Activated T-cell treated with anti-CD3 and anti-CD28 coated beads for 24 hours (primary cell): ENCODE data around the gene LTB.

Experiments
- DNase-seq: peaks from one replicate; pipeline ENCODE4 v3.0.0-alpha.2; 2020; ENCODE audit warnings: low read depth

The LTB gene

DNA sequence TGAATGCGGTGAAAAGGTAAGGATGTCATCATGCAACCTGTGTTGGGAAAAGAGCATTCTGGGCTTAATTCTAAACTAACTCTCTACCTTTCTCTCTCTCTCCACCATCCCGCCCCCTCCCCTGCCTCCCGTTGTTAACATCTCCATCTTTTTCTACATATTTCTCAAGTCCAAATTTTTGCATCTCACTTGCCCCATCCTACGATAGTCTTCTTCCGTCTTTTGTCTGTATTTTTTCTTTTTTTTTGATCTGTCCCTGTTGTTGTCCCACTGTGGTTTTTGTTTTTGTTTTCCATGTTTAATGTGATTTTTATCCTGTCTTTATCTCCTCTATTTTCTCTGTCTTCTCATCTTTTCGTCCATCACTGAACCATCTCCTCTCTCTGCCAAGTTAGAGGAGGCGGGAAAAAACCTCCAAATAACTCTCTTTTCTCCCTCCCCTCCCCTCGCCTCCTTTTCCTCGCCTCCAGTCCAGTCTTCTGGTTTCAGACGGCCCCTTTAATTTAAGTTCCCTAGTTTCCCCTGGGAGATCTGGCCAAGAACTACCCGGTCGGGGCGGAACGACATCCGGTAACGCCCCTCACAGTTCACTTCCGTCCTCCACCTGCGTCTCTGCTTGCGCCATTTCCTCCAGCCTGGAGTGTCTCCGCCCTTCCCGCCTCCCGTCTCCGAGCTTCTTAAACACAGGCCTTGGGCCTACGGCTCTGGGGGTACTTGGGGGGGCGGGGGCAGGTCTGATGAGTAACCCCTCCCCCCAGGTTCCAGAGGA lies 35.1 kb downstream of the LTB start, which contains the start of gene NFKBIL1:
Gene NFKBIL1, plus strand, starts transcription at position 651 of the 769 bp plus-strand sequence. Its CDS starts 87 bp downstream, at position 738.
- peak; percentile 91 for DNase-seq

GRCh38 chr6:31546339-31546957 lies 35.8 kb downstream of the LTB start, which contains the start of gene ATP6V1G2:
Gene ATP6V1G2 (minus strand): TSS chr6:31546608. CDS start chr6:31546559, 49 bp downstream.
- DNase-seq: peak; percentile 86

- no peak for DNase-seq
Observed at GRCh38 chr6:31545291-31545690, 36.9 kb downstream of the LTB start.

- DNase-seq: no peak
Observed at GRCh38 chr6:31544676-31545075, 37.5 kb downstream of the LTB start.

DNA sequence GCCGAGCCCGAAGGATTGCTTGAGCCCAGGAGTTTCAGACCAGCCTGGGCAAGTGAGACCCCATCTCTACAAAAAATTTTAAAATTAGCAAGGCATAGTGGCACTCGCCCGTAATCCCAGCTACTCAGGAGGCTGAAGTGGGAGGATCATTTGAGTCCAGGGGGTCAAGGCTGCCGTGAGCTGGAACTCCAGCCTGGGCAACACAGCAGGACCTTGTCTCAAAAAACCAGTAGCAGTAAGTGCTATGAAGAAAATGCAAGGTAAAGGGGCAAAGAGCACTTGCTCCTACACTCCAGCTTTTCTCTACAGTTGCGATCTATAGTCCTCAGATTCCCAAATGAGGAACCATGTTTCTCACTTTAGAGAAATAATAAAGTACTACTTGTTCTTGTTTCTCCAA lies 38.6 kb downstream of the LTB start:
- DNase-seq: no peak

DNA sequence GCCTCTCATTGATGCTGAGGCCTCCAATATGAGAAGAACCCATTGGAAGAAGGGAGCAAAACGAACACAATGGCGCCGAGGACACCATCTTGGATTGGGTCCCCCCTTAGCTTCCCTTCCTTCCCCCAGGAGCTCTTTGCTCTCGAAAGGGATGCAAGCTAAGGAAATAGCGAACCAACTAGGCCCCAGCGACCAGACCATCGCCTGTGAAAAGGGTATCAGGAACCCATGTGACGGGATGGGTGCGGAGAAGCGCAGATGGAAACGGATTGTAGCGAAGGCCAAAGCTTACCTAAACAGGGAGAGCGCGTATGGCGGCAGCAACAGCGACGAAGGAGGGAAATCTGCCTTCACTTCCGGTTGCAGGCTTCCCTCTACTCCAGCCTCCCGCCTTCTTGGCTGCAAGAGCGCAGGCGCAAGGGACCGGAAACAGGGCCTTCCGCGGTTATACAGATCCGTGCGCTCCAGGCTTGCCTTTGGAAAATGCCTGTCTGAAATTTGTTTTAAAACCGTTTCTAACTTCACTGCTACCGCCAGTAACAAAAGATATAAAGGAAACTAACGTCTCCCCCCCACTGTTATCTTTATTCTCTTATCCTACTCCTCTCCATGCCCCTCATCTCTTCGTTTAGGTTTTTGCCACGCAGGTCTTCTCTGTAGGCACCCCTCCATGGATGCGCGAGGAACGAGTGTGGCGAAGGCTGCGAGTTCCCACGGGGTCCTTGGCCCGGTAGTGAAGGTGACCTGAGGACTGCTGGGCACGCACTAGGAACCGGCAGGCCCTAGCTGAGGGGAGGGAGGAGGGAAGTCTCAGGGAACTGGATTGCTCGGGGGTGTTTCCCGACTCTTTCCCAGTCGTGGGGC lies 40.3 kb downstream of the LTB start, which contains the start of gene DDX39B:
Gene DDX39B, minus strand, starts transcription at position 346 of the 864 bp plus-strand sequence. CDS start 1,471 bp downstream, outside the sequence.
- DNase-seq: peak; percentile 91

GRCh38 chr6:31541059-31541657 lies 41.1 kb downstream of the LTB start:
- DNase-seq: peak; percentile 45

DNA sequence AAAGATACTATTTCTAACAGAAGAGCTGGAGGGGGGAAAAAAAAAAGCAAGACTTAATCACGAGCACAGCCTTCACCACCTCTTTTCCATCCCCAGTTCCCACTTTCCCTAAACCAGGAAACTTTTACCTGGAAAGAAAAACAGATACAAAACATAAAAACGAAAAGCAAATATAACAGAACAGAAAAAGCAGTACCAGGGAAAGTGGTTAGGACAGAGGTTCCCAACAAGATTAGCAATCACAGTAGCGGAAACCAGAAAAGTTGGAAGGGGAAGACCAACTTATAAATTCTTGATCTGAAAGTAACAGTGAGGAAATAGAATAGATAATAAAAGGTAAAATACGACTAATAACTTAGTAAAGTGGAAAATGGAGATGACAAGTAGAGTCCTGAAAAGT lies 41.6 kb downstream of the LTB start:
- DNase-seq: no peak

DNA sequence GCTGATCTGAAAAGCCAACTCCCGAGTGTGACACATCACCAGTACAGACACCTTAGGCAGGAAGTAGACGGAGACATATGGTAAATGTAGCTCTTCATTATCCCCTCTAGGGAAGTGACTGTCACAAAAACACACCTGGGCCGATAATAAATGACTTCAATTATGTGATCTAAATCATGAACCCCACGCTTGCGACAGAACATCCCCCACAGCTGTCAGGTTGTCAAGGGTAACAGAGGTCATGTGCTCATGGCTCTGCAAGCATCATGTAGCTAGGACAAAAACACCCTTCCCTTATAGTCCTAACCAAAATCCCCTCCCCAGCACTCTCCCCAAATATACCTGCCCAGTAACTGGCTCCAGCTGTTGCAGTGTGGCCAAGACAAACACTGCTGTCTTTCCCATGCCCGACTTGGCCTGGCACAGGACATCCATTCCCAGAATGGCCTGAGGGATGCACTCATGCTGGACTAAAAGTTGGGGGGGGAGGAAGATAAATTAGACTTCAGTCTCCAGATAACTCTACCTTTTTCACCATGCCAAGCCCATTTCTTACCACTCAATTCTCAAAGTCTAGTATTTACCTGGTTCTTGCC lies 43.3 kb downstream of the LTB start:
- DNase-seq: no peak

DNA sequence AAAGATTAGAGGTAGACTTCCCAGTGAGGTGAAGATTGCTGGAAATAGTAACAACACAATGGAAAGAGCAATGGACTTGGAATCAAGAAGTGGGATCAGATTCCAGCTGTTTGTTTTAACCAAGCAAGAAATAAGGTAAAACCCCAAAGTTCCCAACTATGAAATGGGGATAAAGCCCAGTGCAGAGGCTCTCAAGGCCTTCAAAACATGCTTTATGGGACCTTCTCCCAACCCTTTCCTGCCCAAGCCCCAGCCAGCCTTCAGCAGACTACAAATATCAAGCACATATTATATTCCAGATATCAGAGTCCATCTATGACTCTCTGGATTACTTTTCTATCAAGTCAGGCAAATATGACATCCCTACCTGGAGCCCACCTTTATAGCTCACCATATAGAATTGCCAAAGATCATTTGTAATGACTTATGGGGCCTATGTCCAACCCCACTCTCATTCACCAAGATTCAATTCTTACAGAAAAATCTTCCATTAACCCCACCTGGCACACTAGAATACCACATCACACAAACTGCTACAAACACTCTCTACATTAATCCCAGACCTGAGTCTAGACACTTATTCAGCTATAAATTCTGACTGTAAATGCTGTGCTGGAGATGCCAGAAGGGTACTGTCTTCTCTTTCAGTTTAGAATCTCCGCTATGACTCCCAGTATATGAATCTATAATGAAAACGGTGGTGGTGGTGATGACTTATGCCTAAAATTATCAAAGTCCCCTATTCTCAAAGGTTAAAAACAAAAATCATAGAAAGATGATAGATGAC lies 46.5 kb downstream of the LTB start:
- DNase-seq: no peak

- DNase-seq: no peak
Observed at GRCh38 chr6:31534521-31535040, 47.6 kb downstream of the LTB start.

DNA sequence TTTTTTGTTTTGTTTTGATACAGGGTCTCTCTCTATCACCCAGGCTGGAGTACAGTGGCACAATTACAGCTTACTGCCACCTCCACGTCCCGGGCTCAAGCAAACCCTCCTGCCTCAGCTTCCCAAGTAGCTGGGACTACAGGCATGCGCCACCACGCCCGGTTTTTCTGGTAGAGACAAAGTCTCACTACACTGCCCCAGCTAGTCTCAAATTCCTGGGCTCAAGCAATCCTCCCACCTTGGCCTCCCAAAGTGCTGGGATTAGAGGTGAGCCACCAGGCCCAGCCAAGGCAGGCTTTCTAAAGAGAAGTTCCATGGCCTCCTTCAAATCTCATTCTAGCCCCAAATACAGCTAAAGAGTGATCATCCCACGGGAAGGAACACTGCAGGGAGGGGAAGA lies 48.2 kb downstream of the LTB start:
- DNase-seq: no peak

GRCh38 chr6:31533455-31533841 lies 48.8 kb downstream of the LTB start:
- no peak for DNase-seq

DNA sequence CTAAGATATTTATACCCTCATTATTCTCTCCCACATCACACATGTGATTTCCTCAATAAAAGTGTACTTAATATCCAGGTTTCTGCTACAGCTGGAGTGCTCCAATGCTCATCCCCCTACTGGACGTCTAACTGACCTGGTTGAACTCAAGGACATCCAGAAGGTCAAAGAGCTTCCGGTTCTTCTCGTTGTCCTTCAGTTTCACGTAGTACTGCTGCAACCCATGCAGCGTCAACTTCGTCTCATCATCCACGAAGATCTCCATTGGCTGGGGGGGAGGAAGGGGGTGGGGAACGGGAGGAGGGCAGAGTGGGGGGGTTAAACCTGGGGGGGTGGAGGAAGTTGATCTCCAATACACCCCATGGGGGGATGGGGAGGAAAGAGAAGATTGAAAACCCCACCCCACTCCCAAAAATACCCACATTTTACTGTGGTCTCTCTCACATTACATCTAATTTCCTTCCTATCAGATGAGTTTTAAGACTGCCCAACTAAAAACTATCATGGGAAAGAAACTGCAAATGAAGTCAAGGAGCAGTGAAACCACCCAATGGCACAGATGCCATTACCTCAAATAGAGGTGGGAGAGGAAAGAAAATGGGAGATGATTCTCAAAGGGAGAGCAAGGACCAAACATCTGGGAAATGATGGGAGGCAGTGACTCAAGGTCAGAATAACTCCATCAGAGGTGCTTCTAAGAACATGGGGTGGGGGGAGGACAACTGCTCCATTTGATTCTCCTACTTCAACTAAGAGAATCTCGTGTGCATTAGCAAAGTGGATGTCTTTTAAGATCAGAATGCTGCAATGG lies 49.4 kb downstream of the LTB start:
- no peak for DNase-seq

- no peak for DNase-seq
Observed at GRCh38 chr6:31531771-31532643, 50.2 kb downstream of the LTB start.

GRCh38 chr6:31531162-31531561 lies 51.1 kb downstream of the LTB start:
- DNase-seq: no peak

DNA sequence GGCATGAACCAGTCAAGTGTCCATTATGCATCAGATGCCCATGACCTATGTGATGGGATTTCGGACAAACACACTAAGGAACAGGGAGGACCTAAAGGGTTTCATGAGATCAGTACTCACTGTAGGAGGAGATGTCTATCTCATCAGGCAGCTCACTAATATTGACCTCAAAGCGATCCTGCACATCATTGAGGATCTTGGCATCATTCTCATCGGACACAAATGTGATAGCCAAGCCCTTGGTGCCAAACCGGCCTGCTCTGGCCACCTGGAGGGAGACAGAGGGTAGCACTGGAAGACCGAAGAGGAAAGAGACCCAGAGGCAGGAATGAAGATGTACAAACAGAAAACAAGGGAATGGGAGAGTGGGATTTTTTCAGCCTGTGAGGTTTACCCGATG lies 51.6 kb downstream of the LTB start:
- no peak for DNase-seq
